HG03457 (cell line): ENCODE results near the gene MCTP2.

Experiments
- ATAC-seq: cut with Tn5 transposase; IDR thresholded peaks from one replicate; pipeline ENCODE4 v1.9.1; 2021; ENCODE audit warnings: moderate number of reproducible peaks; ENCODE audit not compliant: unreplicated experiment

MCTP2 gene

GRCh38 chr15:94387849-94388441 lies 156.6 kb downstream of the MCTP2 start:
- peak; percentile 66 for ATAC-seq

- no peak for ATAC-seq
These were observed 164.3 kb downstream of the MCTP2 start for GRCh38 chr15:94395640-94396039.

GRCh38 chr15:94397337-94397736 lies 166.0 kb downstream of the MCTP2 start:
- ATAC-seq = no peak

GRCh38 chr15:94398001-94398400 lies 166.6 kb downstream of the MCTP2 start:
- ATAC-seq = no peak

GRCh38 chr15:94400526-94401298 lies 169.4 kb downstream of the MCTP2 start:
- no peak for ATAC-seq

- no peak for ATAC-seq
These were observed 172.0 kb downstream of the MCTP2 start for GRCh38 chr15:94403331-94403730.

GRCh38 chr15:94404733-94405283 lies 173.4 kb downstream of the MCTP2 start:
- ATAC-seq = no peak

GRCh38 chr15:94411285-94411684 lies 179.9 kb downstream of the MCTP2 start:
- no peak for ATAC-seq

- no peak for ATAC-seq
These were observed 180.5 kb downstream of the MCTP2 start for GRCh38 chr15:94411846-94412245.

GRCh38 chr15:94412979-94413746 lies 181.8 kb downstream of the MCTP2 start:
- ATAC-seq = no peak

GRCh38 chr15:94414916-94415315 lies 183.6 kb downstream of the MCTP2 start:
- ATAC-seq = no peak

- no peak for ATAC-seq
These were observed 184.9 kb downstream of the MCTP2 start for GRCh38 chr15:94416267-94416666.

- ATAC-seq = no peak
These were observed 185.5 kb downstream of the MCTP2 start for GRCh38 chr15:94416820-94417219.

- ATAC-seq = no peak
These were observed 186.3 kb downstream of the MCTP2 start for GRCh38 chr15:94417501-94418293.

- ATAC-seq = no peak
These were observed 190.3 kb downstream of the MCTP2 start for GRCh38 chr15:94421706-94422105.

GRCh38 chr15:94432279-94432678 lies 200.9 kb downstream of the MCTP2 start:
- no peak for ATAC-seq

- no peak for ATAC-seq
These were observed 207.8 kb downstream of the MCTP2 start for GRCh38 chr15:94439158-94439557.

- ATAC-seq = no peak
These were observed 210.4 kb downstream of the MCTP2 start for GRCh38 chr15:94441760-94442159.

- ATAC-seq = no peak
These were observed 211.1 kb downstream of the MCTP2 start for GRCh38 chr15:94442480-94442879.

- ATAC-seq = no peak
These were observed 211.8 kb downstream of the MCTP2 start for GRCh38 chr15:94443186-94443585.
